Measurements from ENCODE around the gene MYRIP. TPM values are rescaled to one million over a fixed set of nuclear protein-coding genes. Genes with fewer than 3 reads are reported as not detected.
"Not testable (repeated sequence)": the region's sequence is repeated elsewhere in the genome, so short reads cannot be mapped to it uniquely, and the experiment has no call there.

Gene MYRIP
- total RNA-seq, 1 experiment from 2014 or later, result 19.0 TPM

DNA sequence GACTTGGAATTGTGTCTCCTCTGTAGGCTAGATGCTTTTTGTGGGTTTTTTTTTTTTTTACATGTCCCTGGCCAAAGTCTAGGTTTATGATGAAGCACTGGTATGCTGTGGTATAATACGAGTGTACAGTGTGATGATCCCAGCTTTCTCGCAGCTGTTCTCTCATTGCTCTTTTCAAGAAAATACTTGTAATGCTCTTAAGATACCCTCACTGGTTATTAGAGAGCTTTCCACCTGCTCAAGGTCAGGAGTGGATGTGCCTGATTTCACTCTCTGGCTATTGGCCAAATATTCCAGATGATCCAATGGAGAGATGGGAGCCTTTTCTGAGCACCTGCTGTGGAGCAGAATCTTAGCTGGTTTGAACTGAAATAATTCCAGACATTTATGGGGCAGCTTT is 215.1 kb downstream of the MYRIP start:
- Histone ChIP-seq H3K27ac (ENCODE audit: low read length) (no peak overlapping the region), H2AFZ (ENCODE audit: low read length) (no peak overlapping the region), H3K9me3 (ENCODE audit: low read length) (no peaks in the 10 kb centered on the region; the same call in 1 of the 2 replicates), H3K4me1 (ENCODE audit: low read length) (peaks cover 17% of the 10 kb centered on the region), H3K79me2 (ENCODE audit: low read length) (peaks cover 40% of the 10 kb centered on the region; the same call in 1 of the 2 replicates), H3K9me2 (replicated peaks; ENCODE audit: insufficient read depth, low read length) (no peaks in the 10 kb centered on the region), H3K36me3 (ENCODE audit: insufficient read depth, low read length) (no peaks in the 10 kb centered on the region), H3K27me3 (ENCODE audit: low read length) (no peaks in the 10 kb centered on the region), H3K4me3 (ENCODE audit: low read length) (no peak overlapping the region), H3K9ac (ENCODE audit: low read length) (no peak overlapping the region), H3K4me2 (ENCODE audit: low read depth, low read length, poor library complexity, severe bottlenecking) (no peak overlapping the region), H4K20me1 (ENCODE audit: insufficient read depth, low read depth, low read length) (no peaks in the 10 kb centered on the region)
- no peak for DNase-seq

DNA sequence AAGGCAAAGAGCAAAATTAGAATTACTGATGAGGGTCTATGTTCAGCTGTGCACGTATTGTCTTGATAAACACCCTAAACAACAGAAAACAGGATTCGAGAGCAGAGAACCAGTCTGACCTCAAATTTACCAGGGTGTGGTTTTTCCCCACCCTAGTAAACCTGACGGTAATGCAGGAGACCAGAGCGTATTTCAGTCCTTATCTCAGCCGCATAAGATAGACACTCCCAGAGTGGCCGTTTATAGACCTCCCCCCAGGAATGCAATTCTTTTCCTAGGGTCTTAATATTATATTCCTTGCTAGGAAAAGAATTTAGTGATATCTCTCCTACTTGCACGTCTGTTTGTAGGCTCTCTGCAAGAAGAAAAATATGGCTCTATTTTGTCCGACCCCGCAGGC is 216.5 kb downstream of the MYRIP start:
- H3K27me3 ChIP-seq (ENCODE audit: low read length); H3K4me2 ChIP-seq (ENCODE audit: low read depth, low read length, poor library complexity, severe bottlenecking); H4K20me1 ChIP-seq (ENCODE audit: insufficient read depth, low read depth, low read length); H3K9me2 ChIP-seq (replicated peaks; ENCODE audit: insufficient read depth, low read length); H3K27ac ChIP-seq (ENCODE audit: low read length); H3K9ac ChIP-seq (ENCODE audit: low read length); DNase-seq; H3K36me3 ChIP-seq (ENCODE audit: insufficient read depth, low read length); H3K4me3 ChIP-seq (ENCODE audit: low read length); H2AFZ ChIP-seq (ENCODE audit: low read length); H3K9me3 ChIP-seq (ENCODE audit: low read length): not testable (repeated sequence)
- peaks cover 17% of the 10 kb centered on the region for H3K4me1 ChIP-seq (ENCODE audit: low read length)
- H3K79me2 ChIP-seq (ENCODE audit: low read length), result peaks cover 32% of the 10 kb centered on the region; the same call in 1 of the 2 replicates

DNA sequence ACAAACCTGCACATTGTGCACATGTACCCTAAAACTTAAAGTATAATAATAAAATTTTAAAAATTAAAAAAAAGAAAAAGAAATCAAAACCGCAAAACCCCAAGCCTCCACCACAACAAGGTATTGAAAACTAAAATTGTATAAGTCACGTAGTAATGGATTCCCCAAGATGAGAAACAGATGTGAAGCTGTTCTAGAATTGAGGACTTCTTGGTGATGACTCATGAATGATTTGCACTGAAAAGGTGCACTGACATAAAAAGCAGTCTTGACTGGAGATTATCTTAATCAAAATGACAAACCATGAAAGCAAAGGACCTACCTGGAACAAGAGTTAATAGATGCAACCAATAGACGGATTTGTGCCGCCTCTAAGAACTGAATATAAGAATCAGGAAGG is 225.8 kb downstream of the MYRIP start:
- H3K9ac ChIP-seq (ENCODE audit: low read length), result no peak overlapping the region
- no peak for DNase-seq
- no peaks in the 10 kb centered on the region for H3K4me1 ChIP-seq (ENCODE audit: low read length)
- H3K9me2 ChIP-seq (replicated peaks; ENCODE audit: insufficient read depth, low read length), result no peaks in the 10 kb centered on the region
- H3K27me3 ChIP-seq (ENCODE audit: low read length), result no peaks in the 10 kb centered on the region
- H2AFZ ChIP-seq (ENCODE audit: low read length), result no peak overlapping the region
- no peak overlapping the region for H3K27ac ChIP-seq (ENCODE audit: low read length)
- peaks cover 3% of the 10 kb centered on the region; the same call in 1 of the 2 replicates for H3K79me2 ChIP-seq (ENCODE audit: low read length)
- no peak overlapping the region for H3K4me3 ChIP-seq (ENCODE audit: low read length)
- H3K4me2 ChIP-seq (ENCODE audit: low read depth, low read length, poor library complexity, severe bottlenecking), result no peak overlapping the region
- H3K9me3 ChIP-seq (ENCODE audit: low read length), result no peaks in the 10 kb centered on the region
- H3K36me3 ChIP-seq (ENCODE audit: insufficient read depth, low read length), result no peaks in the 10 kb centered on the region
- no peaks in the 10 kb centered on the region for H4K20me1 ChIP-seq (ENCODE audit: insufficient read depth, low read depth, low read length)

DNA sequence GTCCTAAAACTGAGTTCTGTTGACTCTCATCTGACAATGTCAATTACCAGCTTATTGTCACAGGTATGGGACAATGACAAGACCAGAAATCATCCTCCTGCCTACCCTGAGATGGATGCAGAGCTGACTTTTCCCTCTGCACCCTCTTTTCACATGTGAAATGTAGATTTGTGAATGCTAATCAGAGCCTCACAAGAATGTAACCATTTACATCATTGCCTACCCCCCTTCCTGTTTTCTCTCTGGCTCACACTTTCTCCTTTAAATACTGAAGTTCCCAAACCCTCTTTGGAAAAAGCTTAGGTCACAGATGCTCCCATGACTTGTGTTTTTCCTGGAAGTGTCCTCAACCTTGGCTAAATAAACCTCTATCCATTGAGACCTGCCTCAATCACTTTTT is 228.2 kb downstream of the MYRIP start:
- H3K9me3 ChIP-seq (ENCODE audit: low read length), result no peaks in the 10 kb centered on the region
- H4K20me1 ChIP-seq (ENCODE audit: insufficient read depth, low read depth, low read length), result no peaks in the 10 kb centered on the region
- H3K9me2 ChIP-seq (replicated peaks; ENCODE audit: insufficient read depth, low read length), result no peaks in the 10 kb centered on the region
- no peaks in the 10 kb centered on the region for H3K27me3 ChIP-seq (ENCODE audit: low read length)
- no peak overlapping the region for H3K4me3 ChIP-seq (ENCODE audit: low read length)
- H3K4me1 ChIP-seq (ENCODE audit: low read length), result peaks cover 4% of the 10 kb centered on the region
- peaks cover 3% of the 10 kb centered on the region; the same call in 1 of the 2 replicates for H3K79me2 ChIP-seq (ENCODE audit: low read length)
- H2AFZ ChIP-seq (ENCODE audit: low read length), result no peak overlapping the region
- no peak overlapping the region for H3K9ac ChIP-seq (ENCODE audit: low read length)
- DNase-seq, result no peak
- H3K36me3 ChIP-seq (ENCODE audit: insufficient read depth, low read length), result no peaks in the 10 kb centered on the region
- H3K4me2 ChIP-seq (ENCODE audit: low read depth, low read length, poor library complexity, severe bottlenecking), result no peak overlapping the region
- no peak overlapping the region for H3K27ac ChIP-seq (ENCODE audit: low read length)

DNA sequence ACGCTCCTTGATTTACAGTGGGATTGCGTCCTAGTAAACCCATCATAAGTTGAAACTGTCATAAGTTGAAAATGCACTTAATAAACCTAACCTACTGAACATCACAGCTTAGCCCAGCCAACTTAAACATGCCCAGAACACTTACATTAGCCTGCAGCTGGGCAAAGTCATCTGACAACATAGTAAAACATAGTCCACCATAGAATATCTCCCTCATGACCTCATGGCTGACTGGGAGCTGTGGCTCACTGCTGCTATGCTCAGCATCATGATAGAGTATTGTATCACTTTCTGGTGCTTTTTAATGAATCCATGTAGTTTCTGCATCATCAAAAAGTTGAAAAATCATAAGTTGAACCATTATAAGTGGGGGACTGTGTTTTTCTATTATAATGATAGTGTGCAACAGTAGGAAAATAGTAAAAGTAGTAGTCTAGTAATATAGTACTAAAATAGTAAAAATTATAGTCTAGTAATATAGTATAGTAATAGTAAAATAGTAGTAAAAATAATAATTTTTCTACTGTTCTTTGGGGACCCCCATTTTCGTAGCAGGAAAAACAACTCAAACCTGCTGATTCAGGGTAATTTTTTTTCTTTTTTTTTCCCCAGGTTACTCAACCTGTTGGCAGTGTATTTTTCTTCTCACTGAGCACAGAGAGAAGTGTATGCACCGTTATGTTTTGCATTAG is 233.5 kb downstream of the MYRIP start:
- Histone ChIP-seq H2AFZ (ENCODE audit: low read length) (no peak overlapping the region), H3K4me1 (ENCODE audit: low read length) (peaks cover 13% of the 10 kb centered on the region)

DNA sequence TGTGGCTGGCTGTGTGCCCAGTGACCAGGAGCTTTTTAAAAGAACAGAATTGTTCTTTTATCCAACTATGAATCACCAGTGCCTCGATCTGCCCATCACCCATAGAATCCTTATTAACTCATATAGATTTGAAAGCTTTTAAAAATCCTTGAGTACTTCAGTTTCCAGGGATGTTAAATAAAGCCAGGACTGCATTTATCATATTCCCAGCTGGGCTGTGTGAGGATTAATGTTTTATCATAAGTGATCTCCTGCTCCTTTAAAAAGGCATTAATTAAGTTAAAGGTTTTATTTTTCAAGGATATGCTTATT is 234.0 kb downstream of the MYRIP start:
- Histone ChIP-seq H3K4me2 (ENCODE audit: low read depth, low read length, poor library complexity, severe bottlenecking) (no peak overlapping the region), H3K9me3 (ENCODE audit: low read length) (no peaks in the 10 kb centered on the region), H3K27me3 (ENCODE audit: low read length) (no peaks in the 10 kb centered on the region), H3K36me3 (ENCODE audit: insufficient read depth, low read length) (peaks cover 25% of the 10 kb centered on the region), H2AFZ (ENCODE audit: low read length) (no peak overlapping the region), H4K20me1 (ENCODE audit: insufficient read depth, low read depth, low read length) (no peaks in the 10 kb centered on the region), H3K9me2 (replicated peaks; ENCODE audit: insufficient read depth, low read length) (no peaks in the 10 kb centered on the region), H3K4me1 (ENCODE audit: low read length) (peaks cover 13% of the 10 kb centered on the region), H3K4me3 (ENCODE audit: low read length) (no peak overlapping the region), H3K79me2 (ENCODE audit: low read length) (peaks cover 3% of the 10 kb centered on the region), H3K27ac (ENCODE audit: low read length) (peak overlapping the region; percentile 16; the same call in 1 of the 2 replicates), H3K9ac (ENCODE audit: low read length) (no peak overlapping the region)
- no peak for DNase-seq

More for the DNA sequence above, 233.5 kb downstream of the MYRIP start:
- Histone ChIP-seq H3K27ac (ENCODE audit: low read length) (peak overlapping the region; percentile 16), H3K36me3 (ENCODE audit: insufficient read depth, low read length) (peaks cover 20% of the 10 kb centered on the region), H3K79me2 (ENCODE audit: low read length) (peaks cover 3% of the 10 kb centered on the region), H3K4me3 (ENCODE audit: low read length) (no peak overlapping the region), H3K9me3 (ENCODE audit: low read length) (no peaks in the 10 kb centered on the region), H3K9me2 (replicated peaks; ENCODE audit: insufficient read depth, low read length) (no peaks in the 10 kb centered on the region), H3K9ac (ENCODE audit: low read length) (no peak overlapping the region), H4K20me1 (ENCODE audit: insufficient read depth, low read depth, low read length) (no peaks in the 10 kb centered on the region), H3K27me3 (ENCODE audit: low read length) (no peaks in the 10 kb centered on the region), H3K4me2 (ENCODE audit: low read depth, low read length, poor library complexity, severe bottlenecking) (no peak overlapping the region)
- no peak for DNase-seq

DNA sequence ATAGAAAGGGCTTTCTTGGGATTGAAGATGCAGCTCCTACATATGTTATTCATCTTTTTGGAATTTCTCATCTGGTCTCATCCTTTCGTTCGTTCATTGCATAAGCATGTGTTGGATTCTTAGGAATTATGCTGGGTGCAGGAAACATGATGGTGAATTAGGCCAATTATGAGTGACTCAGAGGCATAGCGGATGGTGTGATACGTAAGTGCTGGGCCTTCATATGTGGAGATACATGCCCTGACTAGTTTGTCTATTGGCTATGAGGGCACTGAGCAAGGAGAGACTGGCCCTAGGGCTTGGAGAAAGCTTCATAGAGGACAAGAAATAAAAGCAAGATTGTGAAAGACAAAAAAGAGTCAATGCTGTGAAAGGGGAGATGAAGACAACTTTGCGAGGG is 235.1 kb downstream of the MYRIP start:
- Histone ChIP-seq H3K4me1 (ENCODE audit: low read length) (peaks cover 13% of the 10 kb centered on the region), H3K79me2 (ENCODE audit: low read length) (peaks cover 3% of the 10 kb centered on the region), H2AFZ (ENCODE audit: low read length) (no peak overlapping the region), H3K4me3 (ENCODE audit: low read length) (no peak overlapping the region), H3K27me3 (ENCODE audit: low read length) (no peaks in the 10 kb centered on the region), H4K20me1 (ENCODE audit: insufficient read depth, low read depth, low read length) (no peaks in the 10 kb centered on the region), H3K36me3 (ENCODE audit: insufficient read depth, low read length) (peaks cover 35% of the 10 kb centered on the region), H3K9me3 (ENCODE audit: low read length) (no peaks in the 10 kb centered on the region), H3K9ac (ENCODE audit: low read length) (no peak overlapping the region), H3K27ac (ENCODE audit: low read length) (no peak overlapping the region), H3K4me2 (ENCODE audit: low read depth, low read length, poor library complexity, severe bottlenecking) (no peak overlapping the region), H3K9me2 (replicated peaks; ENCODE audit: insufficient read depth, low read length) (no peaks in the 10 kb centered on the region)
- no peak for DNase-seq

DNA sequence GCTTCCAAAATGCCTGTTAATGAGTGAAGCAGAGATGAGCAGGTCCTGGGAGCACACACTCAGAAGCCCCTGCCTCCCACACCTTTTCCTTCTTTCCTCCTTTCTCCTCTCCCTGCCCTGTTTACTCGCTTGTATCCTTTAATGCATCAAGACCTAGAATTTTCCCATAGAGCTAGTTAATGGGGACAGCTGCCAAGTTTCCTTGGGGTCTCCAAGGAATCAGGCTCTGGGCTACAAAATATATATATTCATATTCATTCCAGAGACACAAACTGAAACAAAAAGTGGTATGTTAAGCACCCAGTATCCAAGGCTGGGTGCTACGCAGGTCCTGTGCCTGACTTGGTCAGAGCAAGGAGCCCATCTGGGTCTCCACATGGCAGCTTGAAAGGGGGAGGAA is 235.6 kb downstream of the MYRIP start:
- H3K4me1 ChIP-seq (ENCODE audit: low read length), result peaks cover 13% of the 10 kb centered on the region
- no peak overlapping the region for H3K4me2 ChIP-seq (ENCODE audit: low read depth, low read length, poor library complexity, severe bottlenecking)
- no peak overlapping the region for H3K27ac ChIP-seq (ENCODE audit: low read length)
- no peak for DNase-seq
- no peaks in the 10 kb centered on the region; the same call in 1 of the 2 replicates for H3K9me3 ChIP-seq (ENCODE audit: low read length)
- peaks cover 39% of the 10 kb centered on the region for H3K36me3 ChIP-seq (ENCODE audit: insufficient read depth, low read length)
- H3K9ac ChIP-seq (ENCODE audit: low read length), result no peak overlapping the region
- H2AFZ ChIP-seq (ENCODE audit: low read length), result no peak overlapping the region
- H4K20me1 ChIP-seq (ENCODE audit: insufficient read depth, low read depth, low read length), result no peaks in the 10 kb centered on the region
- no peaks in the 10 kb centered on the region for H3K27me3 ChIP-seq (ENCODE audit: low read length)
- H3K79me2 ChIP-seq (ENCODE audit: low read length), result peaks cover 3% of the 10 kb centered on the region
- H3K9me2 ChIP-seq (replicated peaks; ENCODE audit: insufficient read depth, low read length), result no peaks in the 10 kb centered on the region
- no peak overlapping the region for H3K4me3 ChIP-seq (ENCODE audit: low read length)

All from Karpas-422 (cell line).